MCF 10A (cell line): ENCODE results near the gene ST3GAL3. TPM values are rescaled to one million over a fixed set of nuclear protein-coding genes. Genes with fewer than 3 reads are reported as not detected.

Source experiments
- BruUV-seq: library from RNA; stranded (reverse); fragments of 400-500 nt; replicated peaks from 2 replicates; lab custom pipeline; 2021; lab: Mats Ljungman, UMichigan
- CTCF ChIA-PET: fragments of 300-600 bp; sonication (Branson Sonifier 250); formaldehyde crosslinking; extraction: SDS; loops from one replicate; lab custom pipeline; 2021; ENCODE audit warnings: antibody characterized with exemption, inconsistent platforms; lab: Yijun Ruan, JAX
- POLR2A ChIA-PET: fragments of 300-600, 350-650 bp; sonication (Branson Sonifier 250); formaldehyde crosslinking; extraction: SDS; loops from one replicate; lab custom pipeline; 2020; ENCODE audit warnings: antibody characterized with exemption, inconsistent platforms; lab: Yijun Ruan, JAX
- DNase-seq: peaks from one replicate; pipeline ENCODE4 v3.0.0-alpha.2; 2018; ENCODE audit not compliant: unreplicated experiment
- H3K27ac Mint-ChIP-seq: one replicate; pipeline ENCODE4 v1.8.0; 2022; ENCODE audit warnings: mild to moderate bottlenecking, low read depth, mixed read lengths; ENCODE audit not compliant: unreplicated experiment
- H3K27me3 Mint-ChIP-seq: one replicate; pipeline ENCODE4 v1.8.0; 2022; ENCODE audit warnings: mixed read lengths; ENCODE audit not compliant: insufficient read depth, unreplicated experiment
- H3K36me3 Mint-ChIP-seq: one replicate; pipeline ENCODE4 v1.8.0; 2022; ENCODE audit warnings: mild to moderate bottlenecking, moderate library complexity, mixed read lengths; ENCODE audit not compliant: insufficient read depth, unreplicated experiment
- H3K4me1 Mint-ChIP-seq: one replicate; pipeline ENCODE4 v1.8.0; 2022; ENCODE audit warnings: mixed read lengths; ENCODE audit not compliant: insufficient read depth, unreplicated experiment
- H3K4me3 Mint-ChIP-seq: one replicate; pipeline ENCODE4 v1.8.0; 2022; ENCODE audit warnings: mild to moderate bottlenecking, moderate library complexity, mixed read lengths; ENCODE audit not compliant: unreplicated experiment
- H3K9me3 Mint-ChIP-seq: one replicate; pipeline ENCODE4 v1.8.0; 2022; ENCODE audit warnings: mixed read lengths; ENCODE audit not compliant: unreplicated experiment
- intact Hi-C: fragments of 100-400 bp; cut with micrococcal nuclease; formaldehyde crosslinking; loops from 2 replicates; pipeline ENCODE4 v1.14.1; 2022
- total RNA-seq: library from RNA; stranded (reverse); gene quantifications from 2 replicates; pipeline ENCODE4 v1.2.3, GENCODE V29; 2022
- TF ChIP-seq, protein P1 (sequence below): fragments of 200-600 bp; IDR thresholded peaks from one replicate; pipeline ENCODE4 v1.8.0; 2022; ENCODE audit warnings: antibody characterized with exemption, mild to moderate bottlenecking; ENCODE audit not compliant: unreplicated experiment

The ST3GAL3 gene
- total RNA-seq, 1 experiment from 2014 or later: 24.2 TPM

DNA sequence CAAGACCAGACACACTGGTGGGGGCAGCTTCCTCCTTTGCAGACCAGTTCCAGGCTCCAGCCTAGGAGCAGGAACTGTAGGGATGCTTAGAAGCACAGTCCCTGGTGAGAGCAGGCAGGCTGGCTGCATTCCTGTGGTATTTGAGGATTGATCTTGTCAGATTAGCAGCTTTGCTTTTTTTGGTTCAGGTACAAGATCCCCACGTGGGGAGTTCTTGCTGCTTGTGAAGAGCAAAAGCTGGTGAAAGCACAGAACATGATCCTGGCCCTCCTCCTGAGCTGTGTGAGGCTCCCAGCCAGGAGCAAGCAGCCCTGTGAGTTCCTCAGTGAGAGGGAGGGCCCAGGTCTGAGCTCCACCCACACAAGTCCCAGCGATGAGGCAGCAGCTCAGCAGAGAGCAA is 151.0 kb downstream of the ST3GAL3 start:
- BruUV-seq: no TSS peak
- TF ChIP-seq, protein P1, sequence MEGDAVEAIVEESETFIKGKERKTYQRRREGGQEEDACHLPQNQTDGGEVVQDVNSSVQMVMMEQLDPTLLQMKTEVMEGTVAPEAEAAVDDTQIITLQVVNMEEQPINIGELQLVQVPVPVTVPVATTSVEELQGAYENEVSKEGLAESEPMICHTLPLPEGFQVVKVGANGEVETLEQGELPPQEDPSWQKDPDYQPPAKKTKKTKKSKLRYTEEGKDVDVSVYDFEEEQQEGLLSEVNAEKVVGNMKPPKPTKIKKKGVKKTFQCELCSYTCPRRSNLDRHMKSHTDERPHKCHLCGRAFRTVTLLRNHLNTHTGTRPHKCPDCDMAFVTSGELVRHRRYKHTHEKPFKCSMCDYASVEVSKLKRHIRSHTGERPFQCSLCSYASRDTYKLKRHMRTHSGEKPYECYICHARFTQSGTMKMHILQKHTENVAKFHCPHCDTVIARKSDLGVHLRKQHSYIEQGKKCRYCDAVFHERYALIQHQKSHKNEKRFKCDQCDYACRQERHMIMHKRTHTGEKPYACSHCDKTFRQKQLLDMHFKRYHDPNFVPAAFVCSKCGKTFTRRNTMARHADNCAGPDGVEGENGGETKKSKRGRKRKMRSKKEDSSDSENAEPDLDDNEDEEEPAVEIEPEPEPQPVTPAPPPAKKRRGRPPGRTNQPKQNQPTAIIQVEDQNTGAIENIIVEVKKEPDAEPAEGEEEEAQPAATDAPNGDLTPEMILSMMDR: no peak
- ChIA-PET CTCF (interaction anchor here (0.6 to 2.6 kb wide), 7 partner anchors 19 to 95 kb away, joined by 3 to 16 read pairs (median 5); no protein-coding TSS in a partner anchor), POLR2A (interaction anchor here (0.7 to 1.3 kb wide), 11 partner anchors 9 to 208 kb away, joined by 3 to 5 read pairs (median 3); partner anchors contain the start of genes ATP6V0B, IPO13 and KDM4A)
- Mint-ChIP-seq H3K4me1 (peaks cover 34% of the 10 kb centered on the region), H3K36me3 (no peaks in the 10 kb centered on the region), H3K9me3 (no peaks in the 10 kb centered on the region), H3K4me3 (no peak overlapping the region), H3K27ac (peak overlapping the region; percentile 46), H3K27me3 (no peaks in the 10 kb centered on the region)
- intact Hi-C loops: loop anchor here (10.0 kb wide), 1 partner anchor 76 kb away; the partner anchor contains the start of gene ARTN
- DNase-seq: peak; percentile 93

DNA sequence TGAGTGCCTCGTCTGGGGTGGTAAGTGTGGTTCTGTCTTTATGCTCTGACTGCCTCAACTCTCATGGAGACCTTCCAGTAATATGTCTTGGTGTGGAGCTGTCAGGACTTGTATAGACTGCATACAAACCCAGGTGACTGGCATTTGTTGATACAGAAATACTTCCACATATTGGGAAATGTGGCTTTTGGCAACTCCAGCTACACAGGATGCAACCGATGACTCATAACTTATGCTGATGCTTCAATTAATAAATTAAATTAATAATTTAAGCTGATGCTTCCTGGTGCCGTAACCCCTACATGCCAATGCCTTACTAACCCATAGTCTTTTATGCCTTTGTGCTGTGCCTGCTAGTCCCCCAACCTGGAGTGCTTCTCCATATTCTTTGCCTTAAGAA is 154.0 kb downstream of the ST3GAL3 start:
- peak; percentile 77 for DNase-seq
- intact Hi-C loops: no loop called here
- no peaks in the 10 kb centered on the region for H3K9me3 Mint-ChIP-seq
- BruUV-seq: no TSS peak
- TF ChIP-seq, protein P1: no peak
- H3K4me1 Mint-ChIP-seq: peaks cover 26% of the 10 kb centered on the region
- no peaks in the 10 kb centered on the region for H3K27me3 Mint-ChIP-seq
- no peaks in the 10 kb centered on the region for H3K36me3 Mint-ChIP-seq
- no peak overlapping the region for H3K27ac Mint-ChIP-seq
- no peak overlapping the region for H3K4me3 Mint-ChIP-seq
- ChIA-PET CTCF (interaction anchor here (0.9 to 3.4 kb wide), 5 partner anchors 8 to 98 kb away, joined by 3 to 15 read pairs (median 3); no protein-coding TSS in a partner anchor), POLR2A (interaction anchor here (0.7 to 1.7 kb wide), 5 partner anchors 8 to 113 kb away, joined by 3 to 7 read pairs (median 4); partner anchors contain the start of gene ATP6V0B)

DNA sequence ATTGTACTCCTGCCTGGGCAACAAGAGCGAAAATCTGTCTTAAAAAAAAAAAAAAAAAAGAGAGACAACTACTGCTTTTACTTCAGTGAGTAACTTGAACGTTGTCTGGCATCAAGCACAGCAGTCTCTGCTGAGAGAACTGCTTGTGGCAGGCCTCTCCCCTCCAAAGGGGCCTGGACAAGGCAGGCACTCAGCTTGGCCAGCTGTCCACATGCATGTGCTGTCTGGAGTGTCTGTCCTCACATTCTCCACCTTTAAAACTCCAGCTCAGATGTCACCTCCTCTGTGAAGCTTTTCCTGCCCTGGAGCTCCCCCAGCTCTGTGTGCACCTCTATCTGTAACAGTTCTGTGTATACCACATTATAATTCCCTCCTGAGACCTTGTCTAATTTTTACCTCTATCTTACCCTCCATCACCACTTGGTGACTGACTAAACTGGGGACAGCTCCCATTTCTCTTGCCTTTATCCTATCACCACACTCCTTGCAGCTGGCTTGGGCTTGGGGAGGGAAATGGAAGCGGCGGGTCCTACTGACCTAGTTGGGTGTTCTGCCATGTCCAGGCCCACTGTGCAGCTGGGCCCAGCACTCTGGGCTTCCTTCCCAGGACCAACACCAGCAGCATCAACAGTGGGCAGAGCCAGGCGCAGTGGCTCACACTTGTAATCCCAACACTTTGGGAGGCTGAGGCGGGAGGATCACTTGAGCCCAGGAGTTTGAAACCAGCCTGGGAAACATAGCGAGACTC is 154.8 kb downstream of the ST3GAL3 start:
- POLR2A ChIA-PET: interaction anchor here (0.7 to 1.7 kb wide), 4 partner anchors 40 to 88 kb away, joined by 3 to 7 read pairs (median 4); no protein-coding TSS in a partner anchor
- BruUV-seq: no TSS peak
- intact Hi-C loops: no loop called here

More for the DNA sequence above, 154.8 kb downstream of the ST3GAL3 start:
- Mint-ChIP-seq H3K36me3 (no peaks in the 10 kb centered on the region), H3K27me3 (no peaks in the 10 kb centered on the region), H3K4me1 (peaks cover 28% of the 10 kb centered on the region), H3K4me3 (no peak overlapping the region), H3K27ac (no peak overlapping the region), H3K9me3 (no peaks in the 10 kb centered on the region)
- CTCF ChIA-PET: interaction anchor here (0.6 to 3.4 kb wide), 5 partner anchors 73 to 99 kb away, joined by 3 to 15 read pairs (median 3); no protein-coding TSS in a partner anchor
- TF ChIP-seq, protein P1: no peak
- DNase-seq: no peak
